ENCODE data around the gene GPATCH2L. TPM values are rescaled to one million over a fixed set of nuclear protein-coding genes. Genes with fewer than 3 reads are reported as not detected.
A peak's percentile ranks its signal among the peaks of the same experiment; 100 is the strongest.

Gene GPATCH2L
- polyA plus RNA-seq, 3 donors = 10.6 to 28.3 (median 13.8) TPM

DNA sequence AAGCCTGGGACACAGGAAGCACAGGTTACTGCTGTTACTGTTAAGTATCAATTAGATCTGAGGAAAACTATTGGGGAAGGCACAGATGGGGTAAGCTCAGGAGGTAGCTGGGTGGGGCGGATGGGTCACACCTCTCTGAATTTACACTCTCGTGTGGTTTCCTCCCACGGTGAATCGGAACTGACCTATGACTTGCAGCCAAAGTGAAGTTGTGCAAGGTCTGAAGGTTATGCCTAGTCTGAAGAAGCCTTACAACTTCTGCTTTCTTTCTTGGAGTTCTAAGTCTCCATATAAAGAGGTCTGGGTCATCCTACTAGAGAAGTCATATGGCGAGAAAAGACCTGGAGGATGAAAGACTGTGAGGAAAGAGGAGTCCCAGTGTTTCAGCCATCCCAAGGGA, 25.6 kb upstream of the GPATCH2L start:
- DNase-seq = peak in 1 of 3 donors; percentile 19
- H3K4me3 Mint-ChIP-seq = no peak overlapping the region
- Histone ChIP-seq H3K9ac (ENCODE audit: insufficient read depth, low read length, poor library complexity, severe bottlenecking) (no peak overlapping the region), H3K79me2 (ENCODE audit: insufficient read depth, low read length) (no peaks in the 10 kb centered on the region), H3K27ac (ENCODE audit: low read depth in 1 of 2, low read length in 2 of 2) (no peak overlapping the region), H4K20me1 (ENCODE audit: insufficient read depth, low read length) (no peaks in the 10 kb centered on the region), H3K9me3 (replicated peaks in 1 of 2; ENCODE audit: control insufficient read depth in 1 of 2, insufficient read depth in 1 of 2, low read length in 2 of 2) (no peaks in the 10 kb centered on the region), H3K4me2 (replicated peaks; ENCODE audit: extremely low read depth, low read length, poor library complexity, severe bottlenecking) (no peak overlapping the region), H3K4me1 (ENCODE audit: control insufficient read depth in 1 of 2, insufficient read depth in 2 of 2, low read length in 2 of 2) (no peaks in the 10 kb centered on the region), H2AFZ (ENCODE audit: insufficient read depth, low read depth, low read length, poor library complexity, severe bottlenecking) (no peak overlapping the region), H3K4me3 (replicated peaks in 1 of 3; ENCODE audit: low read depth in 2 of 3, low read length in 3 of 3) (no peak overlapping the region), H3K36me3 (replicated peaks in 1 of 2; ENCODE audit: control insufficient read depth in 1 of 2, insufficient read depth in 2 of 2, low read length in 2 of 2) (no peaks in the 10 kb centered on the region), H3K27me3 (ENCODE audit: control insufficient read depth in 2 of 2, insufficient read depth in 2 of 2, low read length in 2 of 2) (peaks cover 4 to 13% of the 10 kb centered on the region in 2 donors)
- peaks cover 0 to 6% (median 4%) of the 10 kb centered on the region in 7 donors for H3K9me3 Mint-ChIP-seq
- WGBS (ENCODE audit: insufficient coverage) = 40% methylated on average over 1 of the region's 5 CpGs
- TF ChIP-seq, protein P1, sequence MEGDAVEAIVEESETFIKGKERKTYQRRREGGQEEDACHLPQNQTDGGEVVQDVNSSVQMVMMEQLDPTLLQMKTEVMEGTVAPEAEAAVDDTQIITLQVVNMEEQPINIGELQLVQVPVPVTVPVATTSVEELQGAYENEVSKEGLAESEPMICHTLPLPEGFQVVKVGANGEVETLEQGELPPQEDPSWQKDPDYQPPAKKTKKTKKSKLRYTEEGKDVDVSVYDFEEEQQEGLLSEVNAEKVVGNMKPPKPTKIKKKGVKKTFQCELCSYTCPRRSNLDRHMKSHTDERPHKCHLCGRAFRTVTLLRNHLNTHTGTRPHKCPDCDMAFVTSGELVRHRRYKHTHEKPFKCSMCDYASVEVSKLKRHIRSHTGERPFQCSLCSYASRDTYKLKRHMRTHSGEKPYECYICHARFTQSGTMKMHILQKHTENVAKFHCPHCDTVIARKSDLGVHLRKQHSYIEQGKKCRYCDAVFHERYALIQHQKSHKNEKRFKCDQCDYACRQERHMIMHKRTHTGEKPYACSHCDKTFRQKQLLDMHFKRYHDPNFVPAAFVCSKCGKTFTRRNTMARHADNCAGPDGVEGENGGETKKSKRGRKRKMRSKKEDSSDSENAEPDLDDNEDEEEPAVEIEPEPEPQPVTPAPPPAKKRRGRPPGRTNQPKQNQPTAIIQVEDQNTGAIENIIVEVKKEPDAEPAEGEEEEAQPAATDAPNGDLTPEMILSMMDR (IDR thresholded peaks at IDR 0.05) = no peak
- H3K36me3 Mint-ChIP-seq = no peaks in the 10 kb centered on the region
- no peak overlapping the region for H3K27ac Mint-ChIP-seq
- intact Hi-C loops (cut with micrococcal nuclease) = no loop called here
- H3K4me1 Mint-ChIP-seq = peaks cover 2% of the 10 kb centered on the region
- H3K27me3 Mint-ChIP-seq (ENCODE audit: low read depth in 3 of 3) = peaks cover 10 to 27% (median 13%) of the 10 kb centered on the region in 3 donors

DNA sequence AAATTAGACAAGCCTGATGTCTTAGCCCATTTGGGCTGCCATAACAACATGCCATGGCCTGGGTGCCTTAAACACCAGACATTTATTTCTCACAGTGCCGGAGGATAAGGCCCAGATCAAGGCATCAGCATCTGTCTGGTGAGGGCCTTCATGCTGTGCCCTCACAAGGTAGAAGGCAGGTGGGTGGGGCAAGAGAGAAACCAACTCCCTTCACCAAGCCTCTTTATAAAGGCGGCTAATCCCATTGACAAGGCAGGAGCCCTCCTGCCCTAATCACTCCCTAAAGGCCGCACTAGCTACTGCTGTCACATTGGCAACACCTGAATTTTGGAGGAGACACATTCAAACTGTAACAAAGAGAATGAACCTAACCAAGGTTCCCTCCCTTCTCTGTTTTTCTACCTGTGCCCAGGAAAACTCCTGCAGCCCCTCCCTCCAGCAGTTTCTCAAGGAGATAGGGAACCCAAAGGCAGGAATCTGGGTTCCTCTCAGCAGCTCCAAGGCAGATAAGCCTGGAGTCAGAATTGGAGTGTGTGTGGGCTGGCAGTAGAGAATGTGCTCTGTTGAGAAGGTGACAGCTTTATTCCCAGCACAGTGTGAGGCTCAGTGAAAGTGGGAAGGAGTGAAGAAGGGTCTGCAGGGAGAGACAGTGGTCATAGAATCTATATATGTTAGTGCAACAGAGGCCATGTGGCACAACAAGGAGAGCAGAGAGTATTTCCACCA, 21.7 kb upstream of the GPATCH2L start:
- peaks cover 14 to 26% of the 10 kb centered on the region in 2 donors for H3K27me3 ChIP-seq (ENCODE audit: control insufficient read depth in 2 of 2, insufficient read depth in 2 of 2, low read length in 2 of 2)
- no peaks in the 10 kb centered on the region for H3K9me3 ChIP-seq (replicated peaks in 1 of 2; ENCODE audit: control insufficient read depth in 1 of 2, insufficient read depth in 1 of 2, low read length in 2 of 2)
- H3K79me2 ChIP-seq (ENCODE audit: insufficient read depth, low read length) = no peaks in the 10 kb centered on the region
- no peak overlapping the region for H3K4me3 ChIP-seq (replicated peaks in 1 of 3; ENCODE audit: low read depth in 2 of 3, low read length in 3 of 3)
- no peak overlapping the region for H3K27ac ChIP-seq (ENCODE audit: low read depth in 1 of 2, low read length in 2 of 2)
- no peak overlapping the region for H3K4me2 ChIP-seq (replicated peaks; ENCODE audit: extremely low read depth, low read length, poor library complexity, severe bottlenecking)
- H3K36me3 Mint-ChIP-seq = no peaks in the 10 kb centered on the region
- H3K9ac ChIP-seq (ENCODE audit: insufficient read depth, low read length, poor library complexity, severe bottlenecking) = no peak overlapping the region
- peaks cover 2% of the 10 kb centered on the region for H3K4me1 Mint-ChIP-seq
- DNase-seq = no peak
- H3K9me3 Mint-ChIP-seq = peaks cover 0 to 8% (median 4%) of the 10 kb centered on the region in 7 donors
- no peaks in the 10 kb centered on the region for H3K36me3 ChIP-seq (replicated peaks in 1 of 2; ENCODE audit: control insufficient read depth in 1 of 2, insufficient read depth in 2 of 2, low read length in 2 of 2)
- H3K27ac Mint-ChIP-seq = no peak overlapping the region
- no peak overlapping the region for H3K4me3 Mint-ChIP-seq
- peaks cover 25 to 55% (median 32%) of the 10 kb centered on the region in 3 donors for H3K27me3 Mint-ChIP-seq (ENCODE audit: low read depth in 3 of 3)
- intact Hi-C loops (cut with micrococcal nuclease) = no loop called here
- WGBS (ENCODE audit: insufficient coverage) = no CpG with 5 or more reads among the region's 3 CpGs
- TF ChIP-seq, protein P1 (IDR thresholded peaks at IDR 0.05) = no peak
- H4K20me1 ChIP-seq (ENCODE audit: insufficient read depth, low read length) = no peaks in the 10 kb centered on the region
- no peaks in the 10 kb centered on the region for H3K4me1 ChIP-seq (ENCODE audit: control insufficient read depth in 1 of 2, insufficient read depth in 2 of 2, low read length in 2 of 2)
- H2AFZ ChIP-seq (ENCODE audit: insufficient read depth, low read depth, low read length, poor library complexity, severe bottlenecking) = no peak overlapping the region

Measured in CD14-positive monocyte (primary cell).